ENCODE results near the gene TRPV6.

TRPV6 gene

GRCh38 chr7:142838461-142839213 lies 46.9 kb downstream of the TRPV6 start:
- no peak for DNase-seq

GRCh38 chr7:142836426-142836825 lies 49.1 kb downstream of the TRPV6 start:
- no peak for DNase-seq

DNA sequence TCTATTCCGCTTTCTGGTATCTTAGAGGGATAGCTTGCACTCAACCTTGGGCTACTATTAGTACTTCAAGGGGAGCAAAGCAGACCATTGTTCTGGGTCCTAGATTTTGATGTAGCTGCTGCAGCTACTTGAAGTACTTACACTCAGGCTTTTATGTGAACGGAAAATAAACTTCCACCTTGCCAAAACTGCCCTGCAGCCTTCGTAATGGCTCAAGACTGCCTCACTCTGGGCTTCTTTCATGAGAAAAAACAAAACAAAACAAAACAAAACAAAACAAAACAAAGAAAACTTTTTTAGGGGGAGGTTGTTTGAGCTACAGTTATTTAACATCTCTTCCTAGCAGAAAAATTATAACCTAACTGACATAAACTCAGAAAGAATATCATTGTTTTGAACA lies 50.1 kb downstream of the TRPV6 start:
- DNase-seq, result no peak

- DNase-seq, result no peak
Measured at GRCh38 chr7:142833174-142834048, 52.1 kb downstream of the TRPV6 start.

GRCh38 chr7:142832417-142832816 lies 53.1 kb downstream of the TRPV6 start:
- DNase-seq, result no peak

DNA sequence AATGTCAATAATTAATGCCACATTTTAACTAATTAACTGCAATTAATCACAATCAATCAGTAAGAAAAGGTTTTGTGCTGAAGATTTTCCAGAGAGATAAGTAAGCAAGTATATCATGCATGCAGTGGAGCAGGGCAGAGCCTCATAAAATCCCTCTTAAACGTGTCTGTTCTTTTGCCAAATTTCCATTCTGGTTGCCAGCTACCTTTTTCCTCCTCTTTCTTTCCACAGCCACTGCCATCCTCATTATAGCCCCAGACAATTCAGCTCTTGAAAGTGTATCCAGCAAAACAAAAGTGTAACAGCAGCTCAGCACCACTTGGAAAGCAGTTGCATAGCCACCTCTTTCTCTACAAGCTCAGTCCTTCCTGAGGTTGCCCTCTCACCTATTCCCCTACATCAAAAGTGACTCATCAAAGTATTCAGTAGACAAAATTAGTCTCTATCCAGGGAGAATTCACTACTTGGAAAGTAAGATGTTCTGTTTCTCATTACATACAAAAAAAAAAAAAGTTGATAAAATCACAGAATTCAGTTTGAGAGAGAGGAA lies 57.5 kb downstream of the TRPV6 start:
- no peak for DNase-seq

GRCh38 chr7:142822714-142823113 lies 62.8 kb downstream of the TRPV6 start:
- no peak for DNase-seq
